HEK293T (cell line): Measurements from ENCODE around the gene RALB.

Experiments used
- FOXM1 ChIP-seq: fragments of 450-650 bp; IDR thresholded peaks from 2 replicates; pipeline ENCODE4 v1.6.1; 2017; ENCODE audit warnings: mild to moderate bottlenecking, borderline replicate concordance
- HDGF ChIP-seq: fragments of 450-650 bp; IDR thresholded peaks from 2 replicates; pipeline ENCODE4 v1.6.1; 2017; ENCODE audit warnings: antibody characterized with exemption, borderline replicate concordance
- SP1 ChIP-seq: fragments of 450-650 bp; IDR thresholded peaks from 2 replicates; pipeline ENCODE4 v1.6.1; 2017
- TARDBP ChIP-seq: fragments of 450-650 bp; IDR thresholded peaks from 2 replicates; pipeline ENCODE4 v1.6.1; 2016
- ZNF384 ChIP-seq: fragments of 450-650 bp; IDR thresholded peaks from 2 replicates; pipeline ENCODE4 v1.6.1; 2016

DNA sequence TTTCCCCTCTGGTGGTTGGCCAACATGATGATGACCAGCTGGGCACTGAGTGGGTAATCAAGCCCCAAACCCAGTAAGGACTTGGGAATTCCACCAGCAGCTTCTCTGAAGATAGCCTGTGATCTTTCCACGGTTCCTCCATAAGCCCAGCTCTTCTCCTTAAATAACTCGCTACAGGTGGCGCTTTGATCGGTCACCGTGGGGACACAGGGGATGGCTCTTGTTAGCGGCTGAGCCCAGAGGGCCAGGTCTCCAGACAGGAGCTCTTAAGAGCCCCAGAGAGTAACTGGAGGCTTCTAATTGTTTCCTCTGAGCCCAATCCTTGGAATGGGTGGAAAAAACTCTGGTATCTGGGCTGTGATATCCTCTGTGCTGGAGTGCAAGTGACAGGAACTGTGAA is 79.7 kb downstream of the RALB start:
- no peak for TF ChIP-seq TARDBP
- TF ChIP-seq HDGF, result no peak
- TF ChIP-seq ZNF384, result no peak
- TF ChIP-seq SP1, result no peak
- TF ChIP-seq FOXM1, result no peak
